AG09309 (cell line): ENCODE measurements around the gene GPR173.

ENCODE experiments used
- DNase-seq: peaks from one replicate; pipeline ENCODE4 v3.0.0-alpha.2; 2010; ENCODE audit warnings: low read depth
- H3K4me3 ChIP-seq: 2 replicates; pipeline ENCODE4 v1.5.1; 2011; ENCODE audit warnings: mild to moderate bottlenecking, low read depth, low read length, moderate library complexity; ENCODE audit not compliant: control insufficient read depth
- CTCF ChIP-seq: IDR thresholded peaks from 2 replicates; pipeline ENCODE4 v1.5.1; 2011; ENCODE audit warnings: mild to moderate bottlenecking, low read depth, low read length, inconsistent platforms; ENCODE audit not compliant: insufficient read depth, control insufficient read depth; ENCODE audit errors: missing control alignments

The GPR173 gene

GRCh38 chrX:53036149-53036548 lies 12.4 kb upstream of the GPR173 start:
- no peak for TF ChIP-seq CTCF
- no peak overlapping the region for H3K4me3 ChIP-seq
- DNase-seq = no peak

GRCh38 chrX:53039236-53039635 lies 9.4 kb upstream of the GPR173 start:
- TF ChIP-seq CTCF = no peak
- no peak overlapping the region for H3K4me3 ChIP-seq
- no peak for DNase-seq

- no peak for TF ChIP-seq CTCF
- H3K4me3 ChIP-seq = no peak overlapping the region
- DNase-seq = no peak
Measured at GRCh38 chrX:53044995-53045394, 3.6 kb upstream of the GPR173 start.

- H3K4me3 ChIP-seq = no peak overlapping the region
- DNase-seq = no peak
- peak; percentile 39 for TF ChIP-seq CTCF
Measured at GRCh38 chrX:53047228-53047627, 1.4 kb upstream of the GPR173 start.

- peak overlapping the region; percentile 80 for H3K4me3 ChIP-seq
- no peak for TF ChIP-seq CTCF
- no peak for DNase-seq
Measured at GRCh38 chrX:53049127-53049517, 533 bp downstream of the GPR173 start.

GRCh38 chrX:53050841-53051240 lies 2.3 kb downstream of the GPR173 start:
- peak overlapping the region; percentile 20 for H3K4me3 ChIP-seq
- TF ChIP-seq CTCF = no peak
- DNase-seq = no peak

- no peak for DNase-seq
- TF ChIP-seq CTCF = no peak
- no peak overlapping the region for H3K4me3 ChIP-seq
Measured at GRCh38 chrX:53055244-53055849, 6.8 kb downstream of the GPR173 start.
